Naive B cell (primary cell): Measurements from ENCODE around the gene VPS51. TPM values are rescaled to one million over a fixed set of nuclear protein-coding genes. Genes with fewer than 3 reads are reported as not detected.

ENCODE experiments used
- ATAC-seq, 2 donors: fragments of 150-1000 bp; cut with Tn5 transposase; 2 replicates each; pipeline ENCODE4 v1.10.0; 2021; ENCODE audit warnings: low read depth in 2 of 2, mild to moderate bottlenecking in 2 of 2, moderate library complexity in 2 of 2
- DNase-seq: peaks from one replicate; pipeline ENCODE4 v3.0.0; 2022
- H3K27ac Mint-ChIP-seq, 6 donors: one replicate each; pipeline ENCODE4 v1.8.0; 2020 to 2022; ENCODE audit warnings: mild to moderate bottlenecking in 6 of 6, mixed read lengths in 6 of 6, moderate library complexity in 5 of 6, inconsistent platforms in 2 of 6
- H3K27me3 Mint-ChIP-seq, 3 donors: one replicate each; pipeline ENCODE4 v1.8.0; 2021 to 2022; ENCODE audit warnings: mixed read lengths in 3 of 3, mild to moderate bottlenecking in 1 of 3
- H3K36me3 Mint-ChIP-seq, 2 donors: one replicate each; pipeline ENCODE4 v1.8.0; 2020 to 2022; ENCODE audit warnings: mixed read lengths in 2 of 2, inconsistent platforms in 1 of 2, mild to moderate bottlenecking in 1 of 2
- H3K4me1 Mint-ChIP-seq, 3 donors: one replicate each; pipeline ENCODE4 v1.8.0; 2020 to 2022; ENCODE audit warnings: mixed read lengths in 3 of 3, inconsistent platforms in 1 of 3, mild to moderate bottlenecking in 1 of 3, moderate library complexity in 1 of 3
- H3K4me3 Mint-ChIP-seq, 8 donors: one replicate each; pipeline ENCODE4 v1.8.0; 2020 to 2022; ENCODE audit warnings: mild to moderate bottlenecking in 8 of 8, mixed read lengths in 8 of 8, moderate library complexity in 8 of 8, inconsistent platforms in 2 of 8
- H3K9me3 Mint-ChIP-seq, 7 donors: one replicate each; pipeline ENCODE4 v1.8.0; 2020 to 2022; ENCODE audit warnings: mixed read lengths in 7 of 7, mild to moderate bottlenecking in 5 of 7, inconsistent platforms in 2 of 7, moderate library complexity in 1 of 7
- polyA plus RNA-seq, 6 donors: library from polyadenylated mRNA; unstranded; fragments of 300-500 nt; fragmentation: Illumina TruSeq; gene quantifications; one replicate each; pipeline ENCODE4 v1.2.3, GENCODE V29; 2021; ENCODE audit warnings: low read depth in 6 of 6

Gene VPS51
- polyA plus RNA-seq, 6 donors from 2014 or later = 80.5 to 106 (median 91.2) TPM

GRCh38 chr11:65102142-65103095, 6.4 kb downstream of the VPS51 start:
- H3K27me3 Mint-ChIP-seq = no peaks in the 10 kb centered on the region
- no peak for ATAC-seq
- no peak overlapping the region for H3K27ac Mint-ChIP-seq

GRCh38 chr11:65103476-65103875, 7.5 kb downstream of the VPS51 start:
- Mint-ChIP-seq H3K27ac (peak overlapping the region in 1 of 6 donors; percentile 20), H3K4me3 (no peak overlapping the region), H3K9me3 (no peaks in the 10 kb centered on the region), H3K36me3 (no peaks in the 10 kb centered on the region), H3K27me3 (no peaks in the 10 kb centered on the region), H3K4me1 (peaks cover 16 to 30% (median 25%) of the 10 kb centered on the region in 3 donors)
- no peak for DNase-seq
- no peak for ATAC-seq

More at GRCh38 chr11:65102142-65103095, 6.4 kb downstream of the VPS51 start:
- DNase-seq = no peak
- peaks cover 19 to 34% (median 28%) of the 10 kb centered on the region in 3 donors for H3K4me1 Mint-ChIP-seq
- peak overlapping the region in 2 of 8 donors; percentile 6 to 15 for H3K4me3 Mint-ChIP-seq
- H3K36me3 Mint-ChIP-seq = no peaks in the 10 kb centered on the region
- no peaks in the 10 kb centered on the region for H3K9me3 Mint-ChIP-seq

GRCh38 chr11:65104628-65105027, 8.6 kb downstream of the VPS51 start:
- no peak for DNase-seq

DNA sequence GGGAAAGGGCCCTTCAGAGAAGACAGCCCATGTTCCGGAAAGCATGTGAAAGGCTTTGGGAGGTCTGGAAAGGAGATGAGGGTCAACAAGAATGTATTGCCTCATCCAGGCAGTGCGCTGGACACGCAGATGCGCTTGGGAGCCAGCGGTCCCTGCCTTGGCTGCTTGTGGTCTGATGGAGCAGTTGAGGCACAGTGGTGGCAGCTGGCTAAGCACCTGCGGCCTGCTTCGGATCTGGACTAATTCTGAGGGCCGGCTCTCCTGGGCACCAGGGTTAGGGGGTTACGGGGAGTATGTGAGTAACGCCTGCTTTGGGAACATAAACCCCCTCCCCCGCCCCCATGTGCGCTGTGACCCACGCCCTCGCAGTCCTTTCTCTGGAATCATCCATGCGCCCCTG, 11.1 kb downstream of the VPS51 start:
- peak overlapping the region in 1 of 6 donors; percentile 52 for H3K27ac Mint-ChIP-seq
- no peaks in the 10 kb centered on the region for H3K36me3 Mint-ChIP-seq
- DNase-seq = no peak
- no peak for ATAC-seq
- peak overlapping the region in 1 of 8 donors; percentile 49 for H3K4me3 Mint-ChIP-seq
- H3K4me1 Mint-ChIP-seq = peaks cover 29 to 45% (median 37%) of the 10 kb centered on the region in 3 donors
- H3K27me3 Mint-ChIP-seq = no peaks in the 10 kb centered on the region
- H3K9me3 Mint-ChIP-seq = no peaks in the 10 kb centered on the region

More at GRCh38 chr11:65104628-65105027, 8.6 kb downstream of the VPS51 start:
- Mint-ChIP-seq H3K9me3 (no peaks in the 10 kb centered on the region), H3K4me1 (peaks cover 12 to 23% (median 16%) of the 10 kb centered on the region in 3 donors), H3K27ac (peak overlapping the region in 2 of 6 donors; percentile 22 to 81), H3K27me3 (no peaks in the 10 kb centered on the region), H3K36me3 (no peaks in the 10 kb centered on the region), H3K4me3 (no peak overlapping the region)
- no peak for ATAC-seq

- DNase-seq = no peak
- H3K4me3 Mint-ChIP-seq = no peak overlapping the region
Measured at GRCh38 chr11:65107751-65108468, 11.9 kb downstream of the VPS51 start.

DNA sequence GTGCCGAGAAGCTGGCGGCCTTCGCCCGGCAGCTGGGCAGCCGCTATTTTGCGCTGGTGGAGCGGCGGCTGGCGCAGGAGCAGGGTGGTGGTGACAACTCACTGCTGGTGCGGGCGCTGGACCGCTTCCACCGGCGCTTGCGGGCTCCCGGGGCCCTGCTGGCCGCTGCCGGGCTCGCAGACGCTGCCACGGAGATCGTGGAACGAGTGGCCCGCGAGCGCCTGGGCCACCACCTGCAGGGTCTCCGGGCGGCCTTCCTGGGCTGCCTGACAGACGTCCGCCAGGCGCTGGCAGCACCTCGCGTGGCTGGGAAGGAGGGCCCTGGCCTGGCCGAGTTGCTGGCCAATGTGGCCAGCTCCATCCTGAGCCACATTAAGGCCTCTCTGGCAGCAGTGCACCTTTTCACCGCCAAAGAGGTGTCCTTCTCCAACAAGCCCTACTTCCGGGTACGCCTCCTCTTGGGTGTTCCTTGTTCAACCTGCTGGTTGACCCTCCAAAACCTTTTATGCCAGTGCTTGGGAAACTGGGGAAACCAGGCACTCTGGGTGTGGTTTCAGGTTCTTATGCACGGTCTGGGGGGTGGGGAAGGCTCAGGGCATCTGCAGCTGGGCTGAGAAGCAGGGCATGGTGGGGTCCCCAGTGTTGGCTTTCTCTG, 12.6 kb downstream of the VPS51 start:
- Mint-ChIP-seq H3K27ac (no peak overlapping the region), H3K4me1 (peaks cover 41 to 43% (median 41%) of the 10 kb centered on the region in 3 donors), H3K9me3 (no peaks in the 10 kb centered on the region), H3K27me3 (no peaks in the 10 kb centered on the region), H3K36me3 (no peaks in the 10 kb centered on the region), H3K4me3 (no peak overlapping the region)
- ATAC-seq (no peak), DNase-seq (no peak)

More at GRCh38 chr11:65107751-65108468, 11.9 kb downstream of the VPS51 start:
- H3K27ac Mint-ChIP-seq = no peak overlapping the region
- no peaks in the 10 kb centered on the region for H3K36me3 Mint-ChIP-seq
- H3K27me3 Mint-ChIP-seq = no peaks in the 10 kb centered on the region
- H3K9me3 Mint-ChIP-seq = no peaks in the 10 kb centered on the region
- no peak for ATAC-seq
- H3K4me1 Mint-ChIP-seq = peaks cover 34 to 42% (median 40%) of the 10 kb centered on the region in 3 donors

- peak overlapping the region in 4 of 6 donors; percentile 34 to 98 (median 96) for H3K27ac Mint-ChIP-seq
- H3K4me3 Mint-ChIP-seq = no peak overlapping the region
- H3K4me1 Mint-ChIP-seq = peaks cover 38 to 49% (median 40%) of the 10 kb centered on the region in 3 donors
- H3K9me3 Mint-ChIP-seq = no peaks in the 10 kb centered on the region
- ATAC-seq (no peak), DNase-seq (no peak)
- H3K36me3 Mint-ChIP-seq = no peaks in the 10 kb centered on the region
- no peaks in the 10 kb centered on the region for H3K27me3 Mint-ChIP-seq
Measured at GRCh38 chr11:65109231-65110198, 13.5 kb downstream of the VPS51 start.

DNA sequence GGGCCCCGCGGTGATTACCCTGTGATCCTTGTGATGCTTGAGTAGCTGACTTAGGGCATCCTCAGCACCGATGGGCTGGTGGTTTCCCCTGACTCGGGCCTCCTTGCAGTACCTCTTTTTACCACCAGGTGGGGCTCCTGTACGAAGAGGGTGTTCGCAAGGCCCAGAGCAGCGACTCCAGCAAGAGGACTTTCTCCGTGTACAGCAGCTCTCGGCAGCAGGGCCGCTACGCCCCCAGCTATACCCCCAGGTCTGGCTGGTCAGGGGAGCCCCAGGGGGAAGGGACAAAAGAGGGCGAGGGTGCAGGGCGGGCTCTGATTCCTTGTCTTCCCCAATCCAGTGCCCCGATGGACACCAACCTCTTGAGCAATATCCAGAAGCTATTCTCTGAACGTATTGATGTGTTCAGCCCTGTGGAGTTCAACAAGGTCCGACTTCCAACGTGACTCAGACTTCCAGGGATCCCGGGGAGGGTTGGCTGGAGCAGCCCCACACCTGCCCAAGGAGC, 14.4 kb downstream of the VPS51 start:
- Mint-ChIP-seq H3K36me3 (no peaks in the 10 kb centered on the region), H3K27me3 (no peaks in the 10 kb centered on the region), H3K9me3 (no peaks in the 10 kb centered on the region), H3K4me3 (peak overlapping the region in 7 of 8 donors; percentile 15 to 93 (median 42)), H3K27ac (peak overlapping the region; percentile 37 to 98 (median 93)), H3K4me1 (peaks cover 38 to 53% (median 40%) of the 10 kb centered on the region in 3 donors)
- ATAC-seq = peak; percentile 46 to 55
- peak; percentile 90 for DNase-seq

- ATAC-seq = no peak
Measured at GRCh38 chr11:65111159-65111743, 15.2 kb downstream of the VPS51 start.

DNA sequence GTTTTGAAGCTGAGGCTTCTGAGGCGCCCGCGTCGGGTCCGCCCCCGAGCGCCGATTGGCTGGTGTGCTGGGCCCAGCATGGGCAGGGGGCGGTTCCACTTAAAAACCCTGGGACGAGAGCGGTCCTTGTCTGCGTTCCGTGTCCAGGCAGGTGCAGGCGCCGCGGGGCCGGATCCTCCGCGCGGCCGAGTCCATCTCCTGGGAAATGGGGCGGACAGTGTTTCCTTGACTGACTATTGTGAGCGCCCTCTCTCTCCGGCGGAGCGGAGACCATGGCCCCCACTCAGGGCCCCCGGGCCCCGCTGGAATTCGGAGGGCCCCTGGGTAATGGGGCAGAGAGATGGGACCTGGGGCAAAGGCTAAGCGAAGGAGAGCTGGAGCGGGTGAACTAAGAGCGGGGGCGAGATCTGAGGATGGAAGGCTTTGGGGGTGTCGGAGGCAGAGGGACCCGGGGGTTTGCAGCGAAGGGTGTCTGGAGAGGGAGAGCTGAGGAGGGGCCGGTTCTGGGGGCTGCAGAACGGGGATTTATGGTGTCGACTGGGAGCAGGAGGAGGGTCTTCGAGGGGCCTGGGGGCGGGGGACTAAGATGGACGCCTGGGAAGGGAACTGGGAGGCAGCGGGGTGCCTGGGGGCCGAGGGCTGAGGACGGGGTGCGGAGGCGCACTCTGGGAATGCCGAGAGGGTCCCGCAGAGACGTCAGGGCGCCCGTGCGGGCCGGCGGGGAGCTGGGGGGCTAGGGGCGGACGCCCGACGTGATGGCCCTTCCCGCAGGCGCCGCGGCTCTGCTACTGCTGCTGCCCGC, 15.9 kb downstream of the VPS51 start, which contains the start of gene TM7SF2:
Gene TM7SF2 (plus strand): TSS at position 129 of the 802 bp plus-strand sequence. CDS start 144 bp downstream, at position 273.
- no peaks in the 10 kb centered on the region for H3K36me3 Mint-ChIP-seq
- DNase-seq (peak; percentile 93), ATAC-seq (peak; percentile 68 to 73)
- peak within 1 kb of the TSS; percentile 86 to 99 (median 90) for H3K27ac Mint-ChIP-seq
- no peaks in the 10 kb centered on the region for H3K27me3 Mint-ChIP-seq
- peak within 1 kb of the TSS; percentile 90 to 100 (median 94) for H3K4me3 Mint-ChIP-seq
- no peaks in the 10 kb centered on the region for H3K9me3 Mint-ChIP-seq
- peaks cover 30 to 53% (median 32%) of the 10 kb centered on the region in 3 donors for H3K4me1 Mint-ChIP-seq

More at GRCh38 chr11:65111159-65111743, 15.2 kb downstream of the VPS51 start:
- H3K27ac Mint-ChIP-seq = peak overlapping the region in 5 of 6 donors; percentile 86 to 99 (median 93)
- no peaks in the 10 kb centered on the region for H3K9me3 Mint-ChIP-seq
- H3K36me3 Mint-ChIP-seq = no peaks in the 10 kb centered on the region
- H3K4me1 Mint-ChIP-seq = peaks cover 35 to 54% (median 39%) of the 10 kb centered on the region in 3 donors
- DNase-seq = no peak
- H3K4me3 Mint-ChIP-seq = peak overlapping the region; percentile 90 to 100 (median 94)
- no peaks in the 10 kb centered on the region for H3K27me3 Mint-ChIP-seq
